LNCAP (cell line): ENCODE results near the gene TRIM50.

Source experiments
- CTCF ChIP-seq: fragments of 450-650 bp; IDR thresholded peaks from 2 replicates; pipeline ENCODE4 v1.5.1; 2017; ENCODE audit warnings: mild to moderate bottlenecking

TRIM50 gene

GRCh38 chr7:73329861-73330581, 2.1 kb upstream of the TRIM50 start:
- TF ChIP-seq CTCF: no peak

- TF ChIP-seq CTCF: no peak
Observed at GRCh38 chr7:73328696-73329095, 814 bp upstream of the TRIM50 start.

GRCh38 chr7:73324081-73324845, 3.6 kb downstream of the TRIM50 start:
- peak; percentile 36; the same call in 1 of the 2 replicates for TF ChIP-seq CTCF

GRCh38 chr7:73316521-73316920, 11.4 kb downstream of the TRIM50 start:
- TF ChIP-seq CTCF: no peak

GRCh38 chr7:73314271-73314670, 13.6 kb downstream of the TRIM50 start:
- no peak for TF ChIP-seq CTCF

- no peak for TF ChIP-seq CTCF
Observed at GRCh38 chr7:73313521-73313906, 14.4 kb downstream of the TRIM50 start.

- TF ChIP-seq CTCF: no peak
Observed at GRCh38 chr7:73312831-73313520, 14.9 kb downstream of the TRIM50 start.
